Hepatocyte (in vitro differentiated cells): ENCODE measurements around the gene TTR.

ENCODE experiments used
- EZH2 ChIP-seq: fragments of 200-600 bp; sonication (generic); IDR thresholded peaks from 2 replicates; pipeline ENCODE4 v1.6.1; 2016; ENCODE audit warnings: antibody characterized with exemption, mild to moderate bottlenecking, borderline replicate concordance
- EZH2phosphoT487 ChIP-seq: fragments of 200-600 bp; sonication (generic); IDR thresholded peaks from one replicate; pipeline ENCODE4 v1.6.1; 2018; ENCODE audit warnings: antibody characterized with exemption, mild to moderate bottlenecking, low read depth, moderate library complexity; ENCODE audit not compliant: unreplicated experiment, severe bottlenecking
- TF ChIP-seq, protein P1 (sequence below): fragments of 200-600 bp; sonication (generic); IDR thresholded peaks from 2 replicates; pipeline ENCODE4 v1.5.1; 2016; ENCODE audit warnings: antibody characterized with exemption, mild to moderate bottlenecking; ENCODE audit not compliant: poor library complexity

DNA sequence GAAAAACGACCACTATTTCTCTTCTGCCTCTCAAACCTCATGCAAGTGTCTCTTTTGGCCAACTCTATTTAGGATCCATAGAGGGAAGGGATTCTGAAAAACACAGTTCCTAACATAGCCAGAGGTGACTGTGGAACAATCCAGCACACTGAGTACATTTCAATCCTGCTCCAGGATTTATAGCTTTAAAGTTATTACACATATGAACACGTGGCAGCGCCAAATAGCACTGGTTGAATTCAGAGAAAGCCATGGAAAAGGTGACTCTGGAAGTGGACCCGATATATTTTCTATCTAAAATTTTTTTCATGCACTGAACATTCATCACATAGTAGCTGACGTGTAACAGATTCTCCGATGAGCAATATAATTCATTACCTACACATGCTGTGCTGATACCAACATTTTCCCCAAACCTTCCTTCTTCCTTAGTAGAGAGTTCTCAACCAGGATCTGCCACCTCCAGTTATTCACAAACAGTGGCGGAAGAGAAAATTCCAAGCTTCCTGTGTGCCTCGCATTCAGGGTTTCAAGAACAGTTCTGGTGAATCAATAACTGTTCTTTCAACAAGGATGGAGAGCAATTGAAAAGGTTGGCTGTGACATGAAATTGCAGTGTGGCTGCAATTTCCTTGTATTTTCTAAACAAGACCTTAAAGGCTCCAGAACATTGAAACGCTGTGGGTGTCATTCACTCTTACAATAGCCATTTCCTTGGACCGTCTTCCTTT is 25.7 kb upstream of the TTR start:
- no peak for TF ChIP-seq EZH2
- TF ChIP-seq, protein P1, sequence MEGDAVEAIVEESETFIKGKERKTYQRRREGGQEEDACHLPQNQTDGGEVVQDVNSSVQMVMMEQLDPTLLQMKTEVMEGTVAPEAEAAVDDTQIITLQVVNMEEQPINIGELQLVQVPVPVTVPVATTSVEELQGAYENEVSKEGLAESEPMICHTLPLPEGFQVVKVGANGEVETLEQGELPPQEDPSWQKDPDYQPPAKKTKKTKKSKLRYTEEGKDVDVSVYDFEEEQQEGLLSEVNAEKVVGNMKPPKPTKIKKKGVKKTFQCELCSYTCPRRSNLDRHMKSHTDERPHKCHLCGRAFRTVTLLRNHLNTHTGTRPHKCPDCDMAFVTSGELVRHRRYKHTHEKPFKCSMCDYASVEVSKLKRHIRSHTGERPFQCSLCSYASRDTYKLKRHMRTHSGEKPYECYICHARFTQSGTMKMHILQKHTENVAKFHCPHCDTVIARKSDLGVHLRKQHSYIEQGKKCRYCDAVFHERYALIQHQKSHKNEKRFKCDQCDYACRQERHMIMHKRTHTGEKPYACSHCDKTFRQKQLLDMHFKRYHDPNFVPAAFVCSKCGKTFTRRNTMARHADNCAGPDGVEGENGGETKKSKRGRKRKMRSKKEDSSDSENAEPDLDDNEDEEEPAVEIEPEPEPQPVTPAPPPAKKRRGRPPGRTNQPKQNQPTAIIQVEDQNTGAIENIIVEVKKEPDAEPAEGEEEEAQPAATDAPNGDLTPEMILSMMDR = no peak
- no peak for TF ChIP-seq EZH2phosphoT487
